Prostate gland (tissue), 2 donors: ENCODE results near the gene PTGDR.

ENCODE experiments used
- POLR2AphosphoS5 ChIP-seq: sonication (generic); formaldehyde crosslinking; IDR thresholded peaks from one replicate; pipeline ENCODE4 v1.6.1; 2017; ENCODE audit warnings: antibody characterized with exemption
- TF ChIP-seq, protein P1 (sequence below), 4 experiments: fragments of 200-600 bp in 2 of 4; fragments of 450-650 bp in 2 of 4; sonication (generic) in 2 of 4; IDR thresholded peaks; 1 replicate in 3 of 4; 2 replicates in 1 of 4; pipeline ENCODE4 v1.5.1; 2016 to 2019; ENCODE audit warnings: antibody characterized with exemption in 4 of 4, mild to moderate bottlenecking in 2 of 4, moderate library complexity in 2 of 4

DNA sequence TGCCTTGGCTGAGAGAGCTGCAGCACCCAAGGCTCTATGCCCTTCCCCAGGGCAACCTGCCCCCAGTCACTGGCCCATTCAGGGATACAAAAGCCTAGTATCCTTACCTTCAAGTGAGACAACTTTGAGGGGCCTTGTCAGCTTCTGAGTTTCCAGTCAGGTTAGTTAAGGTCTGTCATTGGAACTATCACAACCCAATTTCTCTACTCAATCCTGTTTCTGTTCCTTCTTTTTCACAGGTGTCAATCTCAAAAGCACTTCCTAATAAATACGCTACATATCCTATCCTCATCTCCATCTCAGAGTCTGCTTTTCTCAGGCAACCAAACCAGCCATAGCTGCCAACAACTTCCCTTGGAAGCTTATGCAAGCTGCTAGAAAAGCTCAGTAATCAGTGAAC is 4.9 kb upstream of the PTGDR start:
- no peak for TF ChIP-seq POLR2AphosphoS5
- TF ChIP-seq, protein P1, sequence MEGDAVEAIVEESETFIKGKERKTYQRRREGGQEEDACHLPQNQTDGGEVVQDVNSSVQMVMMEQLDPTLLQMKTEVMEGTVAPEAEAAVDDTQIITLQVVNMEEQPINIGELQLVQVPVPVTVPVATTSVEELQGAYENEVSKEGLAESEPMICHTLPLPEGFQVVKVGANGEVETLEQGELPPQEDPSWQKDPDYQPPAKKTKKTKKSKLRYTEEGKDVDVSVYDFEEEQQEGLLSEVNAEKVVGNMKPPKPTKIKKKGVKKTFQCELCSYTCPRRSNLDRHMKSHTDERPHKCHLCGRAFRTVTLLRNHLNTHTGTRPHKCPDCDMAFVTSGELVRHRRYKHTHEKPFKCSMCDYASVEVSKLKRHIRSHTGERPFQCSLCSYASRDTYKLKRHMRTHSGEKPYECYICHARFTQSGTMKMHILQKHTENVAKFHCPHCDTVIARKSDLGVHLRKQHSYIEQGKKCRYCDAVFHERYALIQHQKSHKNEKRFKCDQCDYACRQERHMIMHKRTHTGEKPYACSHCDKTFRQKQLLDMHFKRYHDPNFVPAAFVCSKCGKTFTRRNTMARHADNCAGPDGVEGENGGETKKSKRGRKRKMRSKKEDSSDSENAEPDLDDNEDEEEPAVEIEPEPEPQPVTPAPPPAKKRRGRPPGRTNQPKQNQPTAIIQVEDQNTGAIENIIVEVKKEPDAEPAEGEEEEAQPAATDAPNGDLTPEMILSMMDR (IDR thresholded peaks at IDR 0.05): no peak
